ENCODE results near the gene KIF24.
"Not testable (repeated sequence)": the region's sequence is repeated elsewhere in the genome, so short reads cannot be mapped to it uniquely, and the experiment has no call there.

The KIF24 gene

GRCh38 chr9:34346873-34347799 is 18.1 kb upstream of the KIF24 start:
- Mint-ChIP-seq H3K4me3 (no peak overlapping the region), H3K27ac (peak overlapping the region; percentile 66), H3K4me1 (no peaks in the 10 kb centered on the region), H3K36me3 (peaks cover 14% of the 10 kb centered on the region), H3K9me3 (no peaks in the 10 kb centered on the region), H3K27me3 (no peaks in the 10 kb centered on the region)
- CTCF ChIA-PET, result interaction anchor here (0.8 to 1.6 kb wide), 2 partner anchors 13 to 14 kb away, joined by 3 to 6 read pairs; no protein-coding TSS in a partner anchor
- no peak for DNase-seq

- DNase-seq, result no peak
- H3K27me3 Mint-ChIP-seq, result no peaks in the 10 kb centered on the region
- no peaks in the 10 kb centered on the region for H3K4me1 Mint-ChIP-seq
- H3K9me3 Mint-ChIP-seq, result no peaks in the 10 kb centered on the region
- no peak overlapping the region for H3K4me3 Mint-ChIP-seq
- H3K27ac Mint-ChIP-seq, result no peak overlapping the region
- CTCF ChIA-PET, result interaction anchor here (1.4 kb wide), 1 partner anchor 32 kb away, joined by 3 read pairs; no protein-coding TSS in a partner anchor
- peaks cover 22% of the 10 kb centered on the region for H3K36me3 Mint-ChIP-seq
Observed at GRCh38 chr9:34343605-34344004, 14.5 kb upstream of the KIF24 start.

- H3K4me3 Mint-ChIP-seq, result no peak overlapping the region
- no peak for DNase-seq
- H3K9me3 Mint-ChIP-seq, result no peaks in the 10 kb centered on the region
- no peak overlapping the region for H3K27ac Mint-ChIP-seq
- CTCF ChIA-PET, result interaction anchor here (1.4 kb wide), 1 partner anchor 33 kb away, joined by 3 read pairs; no protein-coding TSS in a partner anchor
- H3K36me3 Mint-ChIP-seq, result peaks cover 24% of the 10 kb centered on the region
- H3K27me3 Mint-ChIP-seq, result no peaks in the 10 kb centered on the region
- H3K4me1 Mint-ChIP-seq, result no peaks in the 10 kb centered on the region
Observed at GRCh38 chr9:34343090-34343489, 14.0 kb upstream of the KIF24 start.

GRCh38 chr9:34341659-34342295 is 12.7 kb upstream of the KIF24 start:
- H3K9me3 Mint-ChIP-seq, result no peaks in the 10 kb centered on the region
- no peak overlapping the region for H3K4me3 Mint-ChIP-seq
- no peaks in the 10 kb centered on the region for H3K4me1 Mint-ChIP-seq
- H3K36me3 Mint-ChIP-seq, result peaks cover 24% of the 10 kb centered on the region
- no peaks in the 10 kb centered on the region for H3K27me3 Mint-ChIP-seq
- CTCF ChIA-PET, result interaction anchor here (1.4 kb wide), 1 partner anchor 10 kb away, joined by 4 read pairs; no protein-coding TSS in a partner anchor
- H3K27ac Mint-ChIP-seq, result no peak overlapping the region
- no peak for DNase-seq

- Mint-ChIP-seq H3K27me3 (no peaks in the 10 kb centered on the region), H3K27ac (no peak overlapping the region), H3K4me1 (no peaks in the 10 kb centered on the region), H3K36me3 (peaks cover 28% of the 10 kb centered on the region), H3K9me3 (no peaks in the 10 kb centered on the region), H3K4me3 (no peak overlapping the region)
- CTCF ChIA-PET, result interaction anchor here (0.8 kb wide), 1 partner anchor 41 kb away, joined by 3 read pairs; no protein-coding TSS in a partner anchor
- DNase-seq, result no peak
Observed at GRCh38 chr9:34338665-34339385, 9.8 kb upstream of the KIF24 start.

- DNase-seq, CTCF ChIA-PET: not testable (repeated sequence)
Observed at GRCh38 chr9:34338079-34338478, 9.0 kb upstream of the KIF24 start.

GRCh38 chr9:34337403-34337802 is 8.3 kb upstream of the KIF24 start:
- peaks cover 21% of the 10 kb centered on the region for H3K36me3 Mint-ChIP-seq
- peaks cover 4% of the 10 kb centered on the region for H3K4me1 Mint-ChIP-seq
- H3K4me3 Mint-ChIP-seq, result no peak overlapping the region
- DNase-seq, result no peak
- H3K27me3 Mint-ChIP-seq, result no peaks in the 10 kb centered on the region
- no peaks in the 10 kb centered on the region for H3K9me3 Mint-ChIP-seq
- CTCF ChIA-PET, result interaction anchor here (0.9 kb wide), 1 partner anchor 211 kb away, joined by 3 read pairs; no protein-coding TSS in a partner anchor
- no peak overlapping the region for H3K27ac Mint-ChIP-seq

More at GRCh38 chr9:34338079-34338478, 9.0 kb upstream of the KIF24 start:
- H3K9me3 Mint-ChIP-seq, H3K4me3 Mint-ChIP-seq, H3K27me3 Mint-ChIP-seq, H3K4me1 Mint-ChIP-seq, H3K27ac Mint-ChIP-seq: not testable (repeated sequence)
- H3K36me3 Mint-ChIP-seq, result peaks cover 22% of the 10 kb centered on the region

GRCh38 chr9:34335376-34335775 is 6.3 kb upstream of the KIF24 start:
- CTCF ChIA-PET, result interaction anchor here (1.4 to 6.4 kb wide), 3 partner anchors 42 to 79 kb away, joined by 3 to 119 read pairs (median 3); partner anchors contain the start of gene MYORG

GRCh38 chr9:34334916-34335315 is 5.8 kb upstream of the KIF24 start:
- H3K36me3 Mint-ChIP-seq, result peaks cover 12% of the 10 kb centered on the region
- H3K27ac Mint-ChIP-seq, result no peak overlapping the region

More at GRCh38 chr9:34335376-34335775, 6.3 kb upstream of the KIF24 start:
- no peaks in the 10 kb centered on the region for H3K27me3 Mint-ChIP-seq
- no peak overlapping the region for H3K27ac Mint-ChIP-seq
- no peak for DNase-seq
- no peaks in the 10 kb centered on the region for H3K9me3 Mint-ChIP-seq
- H3K4me3 Mint-ChIP-seq, result no peak overlapping the region
- peaks cover 20% of the 10 kb centered on the region for H3K4me1 Mint-ChIP-seq
- peaks cover 14% of the 10 kb centered on the region for H3K36me3 Mint-ChIP-seq

GRCh38 chr9:34334337-34334824 is 5.3 kb upstream of the KIF24 start:
- DNase-seq, result no peak

More at GRCh38 chr9:34334916-34335315, 5.8 kb upstream of the KIF24 start:
- DNase-seq, result no peak
- CTCF ChIA-PET, result interaction anchor here (1.2 to 6.4 kb wide), 5 partner anchors 15 to 78 kb away, joined by 3 to 119 read pairs (median 4); partner anchors contain the start of gene MYORG
- no peak overlapping the region for H3K4me3 Mint-ChIP-seq
- no peaks in the 10 kb centered on the region for H3K27me3 Mint-ChIP-seq
- peaks cover 24% of the 10 kb centered on the region for H3K4me1 Mint-ChIP-seq
- H3K9me3 Mint-ChIP-seq, result no peaks in the 10 kb centered on the region

GRCh38 chr9:34333836-34334235 is 4.8 kb upstream of the KIF24 start:
- CTCF ChIA-PET, result interaction anchor here (0.6 to 6.4 kb wide), 7 partner anchors 16 to 457 kb away, joined by 3 to 119 read pairs (median 4); partner anchors contain the start of gene MYORG
- Mint-ChIP-seq H3K27ac (no peak overlapping the region), H3K9me3 (no peaks in the 10 kb centered on the region), H3K36me3 (peaks cover 11% of the 10 kb centered on the region), H3K27me3 (no peaks in the 10 kb centered on the region), H3K4me1 (peaks cover 26% of the 10 kb centered on the region), H3K4me3 (no peak overlapping the region)
- no peak for DNase-seq

More at GRCh38 chr9:34334337-34334824, 5.3 kb upstream of the KIF24 start:
- Mint-ChIP-seq H3K9me3 (no peaks in the 10 kb centered on the region), H3K4me1 (peaks cover 26% of the 10 kb centered on the region), H3K27ac (no peak overlapping the region), H3K4me3 (no peak overlapping the region), H3K27me3 (no peaks in the 10 kb centered on the region), H3K36me3 (peaks cover 12% of the 10 kb centered on the region)
- CTCF ChIA-PET, result interaction anchor here (0.6 to 6.4 kb wide), 8 partner anchors 15 to 457 kb away, joined by 3 to 119 read pairs (median 4); partner anchors contain the start of gene MYORG

GRCh38 chr9:34332076-34332964 is 3.3 kb upstream of the KIF24 start:
- H3K9me3 Mint-ChIP-seq, result no peaks in the 10 kb centered on the region
- no peak overlapping the region for H3K27ac Mint-ChIP-seq
- peaks cover 7% of the 10 kb centered on the region for H3K36me3 Mint-ChIP-seq
- H3K4me3 Mint-ChIP-seq, result peak overlapping the region; percentile 19
- CTCF ChIA-PET, result interaction anchor here (0.8 to 6.4 kb wide), 11 partner anchors 10 to 302 kb away, joined by 3 to 119 read pairs (median 4); partner anchors contain the start of gene MYORG
- no peaks in the 10 kb centered on the region for H3K27me3 Mint-ChIP-seq
- DNase-seq, result peak; percentile 26
- H3K4me1 Mint-ChIP-seq, result peaks cover 35% of the 10 kb centered on the region
